Astrocyte of the cerebellum (primary cell): ENCODE results near the gene CEP68.
A peak's percentile ranks its signal among the peaks of the same experiment; 100 is the strongest.

Source experiments
- DNase-seq: peaks from one replicate; pipeline ENCODE4 v3.0.0-alpha.2; 2011; ENCODE audit warnings: low read depth
- H3K4me3 ChIP-seq: 2 replicates; pipeline ENCODE4 v1.5.1; 2011; ENCODE audit warnings: mild to moderate bottlenecking, low read depth, low read length, moderate library complexity
- in situ Hi-C: cut with HindIII; loops from 2 replicates; pipeline ENCODE4 v1.10.0; 2017; ENCODE audit warnings: low sequenced_read_pairs
- TF ChIP-seq, protein P1 (sequence below): IDR thresholded peaks from 2 replicates; pipeline ENCODE4 v1.5.1; 2012; ENCODE audit warnings: low read length, low read depth, moderate library complexity, mild to moderate bottlenecking; ENCODE audit errors: missing control alignments

CEP68 gene

DNA sequence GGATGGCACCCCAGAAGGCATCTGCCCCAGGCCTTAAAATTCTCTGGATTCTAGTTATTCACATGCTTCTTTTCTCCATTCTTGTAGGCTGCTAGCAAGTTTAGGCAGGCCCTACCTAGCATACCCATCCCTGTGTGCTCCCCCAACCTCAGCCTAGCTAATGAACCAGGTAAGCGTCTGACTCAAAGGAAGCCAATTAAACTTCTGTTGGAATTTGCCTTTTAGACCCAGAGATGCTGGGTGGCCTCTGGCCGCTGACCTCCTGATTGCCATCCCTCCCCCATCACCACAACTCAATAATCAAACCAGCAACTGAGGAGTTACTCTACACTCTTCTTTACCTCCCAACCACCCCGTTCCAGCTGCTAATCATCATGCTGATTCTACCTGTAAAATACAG, 19.0 kb upstream of the CEP68 start:
- no peak for DNase-seq
- H3K4me3 ChIP-seq, result no peak overlapping the region
- TF ChIP-seq, protein P1, sequence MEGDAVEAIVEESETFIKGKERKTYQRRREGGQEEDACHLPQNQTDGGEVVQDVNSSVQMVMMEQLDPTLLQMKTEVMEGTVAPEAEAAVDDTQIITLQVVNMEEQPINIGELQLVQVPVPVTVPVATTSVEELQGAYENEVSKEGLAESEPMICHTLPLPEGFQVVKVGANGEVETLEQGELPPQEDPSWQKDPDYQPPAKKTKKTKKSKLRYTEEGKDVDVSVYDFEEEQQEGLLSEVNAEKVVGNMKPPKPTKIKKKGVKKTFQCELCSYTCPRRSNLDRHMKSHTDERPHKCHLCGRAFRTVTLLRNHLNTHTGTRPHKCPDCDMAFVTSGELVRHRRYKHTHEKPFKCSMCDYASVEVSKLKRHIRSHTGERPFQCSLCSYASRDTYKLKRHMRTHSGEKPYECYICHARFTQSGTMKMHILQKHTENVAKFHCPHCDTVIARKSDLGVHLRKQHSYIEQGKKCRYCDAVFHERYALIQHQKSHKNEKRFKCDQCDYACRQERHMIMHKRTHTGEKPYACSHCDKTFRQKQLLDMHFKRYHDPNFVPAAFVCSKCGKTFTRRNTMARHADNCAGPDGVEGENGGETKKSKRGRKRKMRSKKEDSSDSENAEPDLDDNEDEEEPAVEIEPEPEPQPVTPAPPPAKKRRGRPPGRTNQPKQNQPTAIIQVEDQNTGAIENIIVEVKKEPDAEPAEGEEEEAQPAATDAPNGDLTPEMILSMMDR, result no peak
- in situ Hi-C loops, result loop anchor here (25.0 kb wide), 1 partner anchor 100 kb away; no protein-coding TSS in a partner anchor

DNA sequence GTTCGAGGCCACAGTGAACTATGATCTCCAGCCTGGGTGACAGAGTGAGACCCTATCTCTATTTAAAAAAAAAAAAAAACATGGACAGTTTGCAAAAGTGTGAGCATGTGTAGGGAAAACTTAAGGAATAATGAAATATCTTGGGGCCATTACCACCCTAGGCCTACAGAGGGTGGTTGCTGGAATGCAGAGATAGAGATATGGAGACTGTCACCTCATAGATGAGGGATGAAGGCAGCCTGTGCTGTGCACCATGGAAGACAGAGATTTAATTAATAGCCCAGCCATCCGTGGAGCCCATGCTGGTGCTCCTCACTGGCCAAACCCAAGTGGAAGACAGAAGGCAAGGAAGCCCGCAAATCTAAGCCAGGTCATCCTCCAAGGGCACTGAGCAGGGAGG, 16.6 kb upstream of the CEP68 start:
- in situ Hi-C loops, result loop anchor here (25.0 kb wide), 1 partner anchor 102 kb away; no protein-coding TSS in a partner anchor
- H3K4me3 ChIP-seq, result no peak overlapping the region
- no peak for DNase-seq
- TF ChIP-seq, protein P1, result no peak

DNA sequence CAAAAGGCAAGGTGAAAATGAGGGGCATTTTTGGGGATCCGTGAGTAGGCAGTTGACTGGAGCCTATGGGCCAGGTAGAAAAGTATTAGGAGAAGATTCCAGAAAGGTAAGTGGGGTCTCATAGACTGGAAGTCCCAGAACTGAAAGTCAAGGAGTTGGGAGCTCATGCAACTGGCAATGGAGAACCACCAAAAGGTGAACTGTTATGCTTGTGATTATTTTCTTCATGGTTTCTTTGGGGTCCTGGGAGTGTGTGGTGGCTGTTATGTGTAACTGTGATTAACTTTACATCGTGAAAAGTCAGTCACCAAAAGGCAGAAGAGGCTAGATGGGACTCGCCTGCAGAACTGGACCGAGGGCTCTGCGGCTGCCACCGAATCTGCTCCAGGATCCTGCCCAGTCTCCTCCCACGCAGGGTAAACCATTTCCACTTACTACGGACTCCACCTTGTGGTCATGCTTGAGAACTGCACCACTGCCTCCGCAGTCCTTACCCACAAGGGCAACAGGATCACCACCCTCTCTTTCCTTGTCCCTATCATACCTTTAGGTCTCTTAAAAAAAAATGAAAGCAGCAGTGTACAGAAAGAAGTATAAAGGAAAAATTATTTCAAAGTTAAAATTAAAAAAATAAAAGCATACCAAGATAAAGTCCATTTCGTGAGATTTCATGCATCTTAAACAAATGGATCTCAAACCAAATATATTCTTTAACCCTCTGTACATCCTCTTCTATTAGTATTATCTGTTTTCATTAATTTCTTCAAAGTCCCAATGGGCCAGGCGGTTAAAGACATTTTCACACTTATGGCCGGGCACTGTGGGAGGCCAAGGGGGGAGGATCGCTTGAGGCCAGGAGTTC, 15.6 kb upstream of the CEP68 start:
- in situ Hi-C loops, result loop anchor here (25.0 kb wide), 1 partner anchor 103 kb away; no protein-coding TSS in a partner anchor
- peak; percentile 71 for DNase-seq
- TF ChIP-seq, protein P1, result peak; percentile 95
- no peak overlapping the region for H3K4me3 ChIP-seq

DNA sequence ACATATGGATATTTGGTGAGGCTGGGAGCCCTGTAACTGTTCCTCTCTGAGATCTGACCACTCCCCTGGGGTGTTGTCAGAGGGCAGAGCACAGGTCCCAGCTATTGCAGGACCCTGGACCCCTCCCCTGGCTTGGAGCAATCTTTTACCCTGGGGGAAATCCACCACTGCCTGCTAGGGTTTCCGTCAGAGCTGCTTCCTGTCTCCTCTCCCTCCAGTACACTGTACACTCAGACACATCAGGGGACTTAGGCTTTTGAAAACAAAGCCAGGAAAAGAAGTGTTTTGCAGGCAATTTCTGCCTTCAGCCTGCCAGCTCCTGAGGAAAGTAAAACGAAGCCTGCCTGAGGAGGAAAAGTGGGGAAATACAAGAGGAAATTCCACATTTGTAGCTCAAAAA, 13.2 kb upstream of the CEP68 start:
- in situ Hi-C loops, result loop anchor here (25.0 kb wide), 1 partner anchor 106 kb away; no protein-coding TSS in a partner anchor
- H3K4me3 ChIP-seq, result no peak overlapping the region
- DNase-seq, result no peak
- TF ChIP-seq, protein P1, result no peak

DNA sequence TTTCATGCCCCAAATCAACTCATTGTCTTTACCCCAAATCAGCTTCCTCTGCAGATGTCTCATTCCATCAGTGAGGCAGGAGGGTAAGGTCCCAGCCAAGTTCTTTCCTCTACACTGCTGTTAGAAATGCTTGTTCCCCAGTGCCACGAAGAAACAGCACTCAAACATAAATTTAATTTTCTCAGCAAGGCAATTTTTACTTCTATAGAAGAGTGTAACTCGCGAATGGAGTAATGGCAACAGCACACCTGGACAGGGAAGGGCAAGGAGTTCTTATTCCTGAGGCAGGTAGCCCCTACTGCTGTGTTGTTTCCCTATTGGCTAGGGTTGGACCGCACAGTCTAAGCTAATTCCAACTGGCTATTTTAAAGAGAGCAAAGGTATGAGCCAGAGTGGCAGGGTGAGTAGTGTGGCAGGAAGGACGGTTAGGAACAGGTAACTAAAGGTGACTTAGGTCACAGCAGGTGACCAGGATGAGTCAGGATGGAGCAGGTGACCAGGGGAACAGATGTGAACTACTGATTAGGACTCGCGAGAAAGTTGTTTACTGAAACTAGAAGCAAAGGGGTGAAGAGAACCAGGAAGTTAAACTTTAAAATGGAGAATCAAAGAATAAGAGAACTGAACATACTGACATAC, 12.0 kb upstream of the CEP68 start:
- in situ Hi-C loops, result loop anchor here (25.0 kb wide), 1 partner anchor 107 kb away; no protein-coding TSS in a partner anchor
- TF ChIP-seq, protein P1, result no peak
- DNase-seq, result no peak
- H3K4me3 ChIP-seq, result no peak overlapping the region

DNA sequence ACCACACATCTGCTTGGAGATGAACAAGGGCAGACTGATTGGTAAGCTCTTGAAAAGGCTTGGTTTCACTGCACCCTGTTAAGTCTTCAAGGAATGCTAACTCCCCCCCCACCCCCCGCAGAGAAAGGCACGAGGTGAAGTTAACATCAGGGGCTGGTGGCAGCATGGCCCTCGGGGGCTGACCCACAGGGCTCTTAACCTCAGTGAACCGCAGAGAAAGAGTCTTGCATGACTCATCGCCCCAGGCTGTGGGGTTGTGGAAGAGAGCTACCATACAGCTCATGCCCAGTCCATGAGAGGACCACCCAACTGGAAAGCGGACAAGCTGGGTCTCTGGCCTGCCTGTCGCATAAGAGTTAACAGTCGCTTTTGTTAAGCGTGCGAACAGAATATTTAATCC, 10.6 kb upstream of the CEP68 start:
- H3K4me3 ChIP-seq, result no peak overlapping the region
- TF ChIP-seq, protein P1, result no peak
- DNase-seq, result no peak
- in situ Hi-C loops, result loop anchor here (25.0 kb wide), 1 partner anchor 108 kb away; no protein-coding TSS in a partner anchor
